GM18507 (cell line): ENCODE results near the gene MBD3L2B.
A peak's percentile ranks its signal among the peaks of the same experiment; 100 is the strongest.
"Not testable (repeated sequence)": the region's sequence is repeated elsewhere in the genome, so short reads cannot be mapped to it uniquely, and the experiment has no call there.

Source experiments
- DNase-seq: peaks from one replicate; pipeline ENCODE4 v3.0.0; 2011; ENCODE audit warnings: low read depth; ENCODE audit not compliant: insufficient read length; ENCODE audit errors: extremely low spot score
- FAIRE-seq: peaks from 2 replicates; lab custom pipeline; 2011; peaks lifted over from hg19 to GRCh38; lab: Jason Lieb, UNC

Gene MBD3L2B

GRCh38 chr19:7021331-7021730 lies at the start of gene MBD3L2B:
TSS of gene MBD3L2B (minus strand) at chr19:7021431. CDS start at chr19:7021397, 34 bp downstream.
- not testable (repeated sequence) for DNase-seq, FAIRE-seq

GRCh38 chr19:7069904-7070226 lies 48.6 kb upstream of the MBD3L2B start:
- FAIRE-seq (no peak), DNase-seq (no peak)

GRCh38 chr19:7069042-7069903 lies 48.0 kb upstream of the MBD3L2B start, which contains the start of gene ZNF557:
TSS of gene ZNF557 (plus strand) at chr19:7069703. CDS start at chr19:7075075, 5,372 bp downstream.
- DNase-seq = peak; percentile 89
- peak; percentile 98 for FAIRE-seq

- no peak for FAIRE-seq
- no peak for DNase-seq
These were observed 47.4 kb upstream of the MBD3L2B start for GRCh38 chr19:7068599-7068998.

DNA sequence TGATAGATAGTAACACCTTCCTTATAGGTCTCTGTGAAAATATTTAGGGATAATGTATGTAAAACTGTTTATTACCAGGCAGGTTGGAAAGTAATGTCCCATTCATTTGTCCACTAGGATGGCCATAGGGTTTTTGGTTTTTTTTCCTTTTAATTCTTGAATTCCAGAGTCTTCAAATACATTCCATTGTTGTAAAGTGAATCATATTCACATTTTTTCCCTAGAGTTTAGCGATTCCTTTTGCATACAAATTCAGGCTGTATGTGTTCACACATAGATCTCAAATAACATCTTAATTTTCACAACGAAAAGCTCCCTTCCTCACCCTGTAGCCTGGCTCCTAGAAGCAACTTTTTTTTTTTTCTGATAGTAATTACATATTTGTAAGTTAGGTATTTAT lies 46.5 kb upstream of the MBD3L2B start:
- no peak for FAIRE-seq
- DNase-seq = no peak

DNA sequence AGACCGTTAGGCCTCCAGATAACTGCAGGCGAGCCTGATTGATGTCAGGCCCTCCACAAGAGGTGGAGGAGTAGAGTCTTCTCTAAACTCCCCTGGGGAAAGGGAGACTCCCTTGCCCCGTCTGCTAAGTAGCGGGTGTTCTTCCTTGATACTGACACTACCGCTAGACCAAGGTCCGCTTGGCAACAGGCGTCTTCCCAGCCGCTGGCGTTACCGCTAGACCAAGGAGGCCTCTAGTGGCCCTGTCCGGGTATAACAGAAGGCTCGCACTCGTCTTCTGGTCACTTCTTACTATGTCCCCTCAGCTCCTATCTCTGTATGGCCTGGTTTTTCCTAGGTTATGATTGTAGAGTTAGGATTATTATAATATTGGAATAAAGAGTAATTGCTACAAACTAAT lies 45.9 kb upstream of the MBD3L2B start:
- FAIRE-seq, DNase-seq: not testable (repeated sequence)

DNA sequence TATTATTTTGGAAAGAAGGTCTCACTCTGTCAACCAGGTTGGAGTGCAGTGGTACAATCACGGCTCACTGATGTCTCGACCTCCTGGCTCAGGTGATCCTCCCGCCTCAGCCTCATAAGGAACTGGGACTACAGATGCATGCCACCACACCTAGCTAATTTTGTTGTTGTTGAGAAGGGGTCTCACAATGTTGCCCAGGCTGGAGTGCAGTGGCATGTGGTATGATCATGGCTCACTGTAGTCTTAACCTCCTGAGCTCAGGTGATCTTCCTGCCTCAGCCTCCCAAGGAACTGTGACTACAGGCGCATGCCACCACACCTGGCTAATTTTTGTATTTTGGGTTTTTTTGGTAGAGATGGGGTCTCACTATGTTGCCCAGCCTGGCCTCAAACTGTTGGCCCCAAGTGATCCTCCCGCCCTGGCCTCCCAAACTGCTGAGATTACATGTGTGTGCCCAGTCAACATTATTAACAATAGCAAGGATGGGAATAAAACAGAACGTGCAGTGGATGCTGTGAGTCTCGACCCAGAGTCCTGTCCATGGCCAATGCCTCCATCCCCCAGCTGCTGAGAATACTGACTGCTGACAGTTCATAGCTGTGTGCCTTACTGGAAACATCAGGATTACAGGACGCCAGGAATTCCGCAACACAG lies 42.7 kb upstream of the MBD3L2B start:
- no peak for FAIRE-seq
- DNase-seq = no peak

DNA sequence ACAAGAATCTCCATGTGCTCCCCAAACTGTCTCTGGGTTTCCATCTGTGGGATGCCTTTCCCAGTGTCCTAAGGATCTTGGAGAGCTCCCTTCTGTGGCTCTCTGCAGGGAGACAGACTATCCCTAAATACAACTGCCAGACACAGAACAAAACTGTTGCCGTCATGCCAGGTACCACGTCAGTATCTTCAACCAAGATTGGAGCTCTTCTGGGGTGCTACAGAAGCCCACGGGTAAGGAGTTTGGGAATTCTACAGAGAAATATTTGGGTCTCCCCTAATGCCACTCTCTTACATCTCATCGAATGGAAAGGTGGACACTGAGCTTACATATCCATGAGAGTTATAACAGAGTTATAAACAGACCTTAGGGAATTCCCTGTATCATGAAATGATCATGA lies 42.1 kb upstream of the MBD3L2B start:
- FAIRE-seq = no peak
- DNase-seq = no peak

DNA sequence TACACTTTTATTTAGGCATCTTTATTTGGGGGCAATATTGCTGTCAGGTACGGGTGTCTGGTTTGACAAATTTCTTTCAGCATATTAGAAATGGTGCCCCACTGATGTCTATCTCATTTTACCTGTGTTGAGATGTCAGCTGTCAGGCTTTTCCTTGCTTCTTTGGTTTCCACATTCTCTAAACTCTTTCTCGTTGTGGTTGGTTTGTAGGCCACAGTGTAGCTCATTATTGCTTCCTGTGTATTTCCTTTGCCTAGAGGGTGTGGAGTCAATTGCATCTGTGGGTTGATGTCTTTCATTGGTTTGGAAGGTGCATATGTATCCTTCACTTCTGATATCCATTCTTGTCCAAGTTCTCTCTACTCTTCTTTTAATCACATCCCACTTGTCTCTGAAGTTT lies 38.7 kb upstream of the MBD3L2B start:
- not testable (repeated sequence) for FAIRE-seq, DNase-seq

DNA sequence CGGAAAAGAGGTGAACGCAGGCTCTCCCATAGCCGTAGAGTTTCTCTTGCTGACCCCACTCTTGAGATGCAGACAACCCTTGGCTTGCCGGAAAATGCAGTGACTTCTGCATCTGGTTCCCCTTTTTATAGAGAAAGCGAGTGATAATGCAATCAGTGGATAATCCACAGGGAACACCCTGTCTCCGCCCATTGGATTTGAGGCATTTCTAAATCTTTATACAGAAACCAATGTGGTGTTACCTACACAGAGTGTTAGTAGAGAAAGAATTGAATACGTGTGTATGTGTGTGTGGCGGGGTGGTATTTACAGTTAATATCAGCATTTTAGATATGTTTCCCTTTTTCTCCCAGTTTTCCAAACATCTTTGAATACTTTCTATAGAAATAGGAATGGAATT lies 37.3 kb upstream of the MBD3L2B start, which contains the start of gene MBD3L3:
TSS of gene MBD3L3 (minus strand) at position 101 of the 400 bp plus-strand sequence. CDS start at position 30, 71 bp downstream.
- not testable (repeated sequence) for DNase-seq, FAIRE-seq

GRCh38 chr19:7056371-7056770 lies 35.1 kb upstream of the MBD3L2B start:
- FAIRE-seq, DNase-seq: not testable (repeated sequence)

- FAIRE-seq, DNase-seq: not testable (repeated sequence)
These were observed 34.4 kb upstream of the MBD3L2B start for GRCh38 chr19:7055679-7056078.

GRCh38 chr19:7054635-7055368 lies 33.6 kb upstream of the MBD3L2B start:
- FAIRE-seq, DNase-seq: not testable (repeated sequence)

GRCh38 chr19:7052896-7053295 lies 31.7 kb upstream of the MBD3L2B start:
- not testable (repeated sequence) for DNase-seq, FAIRE-seq

- not testable (repeated sequence) for DNase-seq, FAIRE-seq
These were observed 30.2 kb upstream of the MBD3L2B start for GRCh38 chr19:7051421-7051820.

DNA sequence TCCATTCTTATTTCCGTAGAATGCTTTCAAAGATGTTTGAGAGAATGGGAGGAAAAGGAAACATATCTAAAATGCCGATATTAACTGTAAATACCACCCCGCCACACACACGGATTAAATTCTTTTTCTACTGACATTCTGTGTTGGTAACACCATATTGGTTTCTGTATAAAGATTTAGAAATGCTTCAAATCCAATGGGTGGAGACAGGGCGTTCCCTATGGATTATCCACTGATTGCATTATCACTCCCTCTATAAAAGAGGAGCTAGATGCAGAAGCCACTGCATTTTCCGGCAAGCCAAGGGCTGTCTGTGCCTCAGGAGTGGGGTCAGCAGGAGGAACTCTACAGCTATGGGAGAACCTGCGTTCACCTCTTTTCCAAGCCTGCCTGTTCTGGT lies 27.8 kb upstream of the MBD3L2B start, which contains the start of gene MBD3L2:
TSS of gene MBD3L2 (plus strand) at position 301 of the 400 bp plus-strand sequence. CDS start at position 354, 53 bp downstream.
- FAIRE-seq, DNase-seq: not testable (repeated sequence)

DNA sequence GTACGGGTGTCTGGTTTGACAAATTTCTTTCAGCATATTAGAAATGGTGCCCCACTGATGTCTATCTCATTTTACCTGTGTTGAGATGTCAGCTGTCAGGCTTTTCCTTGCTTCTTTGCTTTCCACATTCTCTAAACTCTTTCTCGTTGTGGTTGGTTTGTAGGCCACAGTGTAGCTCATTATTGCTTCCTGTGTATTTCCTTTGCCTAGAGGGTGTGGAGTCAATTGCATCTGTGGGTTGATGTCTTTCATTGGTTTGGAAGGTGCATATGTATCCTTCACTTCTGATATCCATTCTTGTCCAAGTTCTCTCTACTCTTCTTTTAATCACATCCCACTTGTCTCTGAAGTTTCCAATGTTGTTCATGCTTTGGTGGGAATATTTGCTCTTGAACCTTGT lies 20.3 kb upstream of the MBD3L2B start:
- not testable (repeated sequence) for DNase-seq, FAIRE-seq

DNA sequence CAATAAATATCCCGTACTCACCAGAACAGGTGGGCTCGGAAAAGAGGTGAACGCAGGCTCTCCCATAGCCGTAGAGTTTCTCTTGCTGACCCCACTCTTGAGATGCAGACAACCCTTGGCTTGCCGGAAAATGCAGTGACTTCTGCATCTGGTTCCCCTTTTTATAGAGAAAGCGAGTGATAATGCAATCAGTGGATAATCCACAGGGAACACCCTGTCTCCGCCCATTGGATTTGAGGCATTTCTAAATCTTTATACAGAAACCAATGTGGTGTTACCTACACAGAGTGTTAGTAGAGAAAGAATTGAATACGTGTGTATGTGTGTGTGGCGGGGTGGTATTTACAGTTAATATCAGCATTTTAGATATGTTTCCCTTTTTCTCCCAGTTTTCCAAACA lies 18.8 kb upstream of the MBD3L2B start, which contains the start of gene MBD3L4:
TSS of gene MBD3L4 (minus strand) at position 101 of the 400 bp plus-strand sequence. CDS start at position 66, 35 bp downstream.
- not testable (repeated sequence) for FAIRE-seq, DNase-seq

DNA sequence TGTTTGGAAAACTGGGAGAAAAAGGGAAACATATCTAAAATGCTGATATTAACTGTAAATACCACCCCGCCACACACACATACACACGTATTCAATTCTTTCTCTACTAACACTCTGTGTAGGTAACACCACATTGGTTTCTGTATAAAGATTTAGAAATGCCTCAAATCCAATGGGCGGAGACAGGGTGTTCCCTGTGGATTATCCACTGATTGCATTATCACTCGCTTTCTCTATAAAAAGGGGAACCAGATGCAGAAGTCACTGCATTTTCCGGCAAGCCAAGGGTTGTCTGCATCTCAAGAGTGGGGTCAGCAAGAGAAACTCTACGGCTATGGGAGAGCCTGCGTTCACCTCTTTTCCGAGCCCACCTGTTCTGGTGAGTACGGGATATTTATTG lies 9.0 kb upstream of the MBD3L2B start, which contains the start of gene MBD3L5:
TSS of gene MBD3L5 (plus strand) at position 301 of the 400 bp plus-strand sequence. CDS start at position 335, 34 bp downstream.
- not testable (repeated sequence) for FAIRE-seq, DNase-seq
